ENCODE results near the gene TESPA1. TPM values are rescaled to one million over a fixed set of nuclear protein-coding genes. Genes with fewer than 3 reads are reported as not detected.

Gene TESPA1
- total RNA-seq, 1 donor from 2014 or later: not detected

GRCh38 chr12:54973556-54973955 lies 11.0 kb downstream of the TESPA1 start:
- H3K4me1 Mint-ChIP-seq (ENCODE audit: unreplicated experiment): no peaks in the 10 kb centered on the region
- H3K36me3 Mint-ChIP-seq: no peaks in the 10 kb centered on the region

GRCh38 chr12:54970741-54971140 lies 13.8 kb downstream of the TESPA1 start:
- H3K9me3 Mint-ChIP-seq: no peaks in the 10 kb centered on the region
- peaks cover 21% of the 10 kb centered on the region for H3K27me3 Mint-ChIP-seq
- TF ChIP-seq CTCF (conservative IDR thresholded peaks at IDR 0.05): no peak
- no peaks in the 10 kb centered on the region for H3K4me1 Mint-ChIP-seq (ENCODE audit: unreplicated experiment)
- no peak overlapping the region for H3K27ac Mint-ChIP-seq
- DNase-seq (ENCODE audit: extremely low spot score, unreplicated experiment): no peak
- no peak overlapping the region for H3K4me3 Mint-ChIP-seq
- H3K36me3 Mint-ChIP-seq: no peaks in the 10 kb centered on the region

More at GRCh38 chr12:54973556-54973955, 11.0 kb downstream of the TESPA1 start:
- H3K27ac Mint-ChIP-seq: no peak overlapping the region
- H3K4me3 Mint-ChIP-seq: no peak overlapping the region
- no peak for DNase-seq (ENCODE audit: extremely low spot score, unreplicated experiment)
- peaks cover 18% of the 10 kb centered on the region for H3K27me3 Mint-ChIP-seq
- H3K9me3 Mint-ChIP-seq: no peaks in the 10 kb centered on the region
- TF ChIP-seq CTCF (conservative IDR thresholded peaks at IDR 0.05): no peak

GRCh38 chr12:54968181-54968730 lies 16.3 kb downstream of the TESPA1 start:
- TF ChIP-seq CTCF (conservative IDR thresholded peaks at IDR 0.05): no peak
- Mint-ChIP-seq H3K4me3 (no peak overlapping the region), H3K4me1 (ENCODE audit: unreplicated experiment) (no peaks in the 10 kb centered on the region), H3K27me3 (peaks cover 32% of the 10 kb centered on the region), H3K36me3 (no peaks in the 10 kb centered on the region), H3K27ac (no peak overlapping the region), H3K9me3 (no peaks in the 10 kb centered on the region)
- no peak for DNase-seq (ENCODE audit: extremely low spot score, unreplicated experiment)

- no peak overlapping the region for H3K27ac Mint-ChIP-seq
- no peaks in the 10 kb centered on the region for H3K4me1 Mint-ChIP-seq (ENCODE audit: unreplicated experiment)
- peaks cover 30% of the 10 kb centered on the region for H3K27me3 Mint-ChIP-seq
- TF ChIP-seq CTCF (conservative IDR thresholded peaks at IDR 0.05): no peak
- no peaks in the 10 kb centered on the region for H3K9me3 Mint-ChIP-seq
- H3K36me3 Mint-ChIP-seq: no peaks in the 10 kb centered on the region
- no peak overlapping the region for H3K4me3 Mint-ChIP-seq
- DNase-seq (ENCODE audit: extremely low spot score, unreplicated experiment): no peak
Measured at GRCh38 chr12:54967461-54967860, 17.1 kb downstream of the TESPA1 start.

GRCh38 chr12:54961190-54961589 lies 23.4 kb downstream of the TESPA1 start:
- H3K4me3 Mint-ChIP-seq: no peak overlapping the region
- DNase-seq (ENCODE audit: extremely low spot score, unreplicated experiment): no peak
- no peak for TF ChIP-seq CTCF (conservative IDR thresholded peaks at IDR 0.05)
- no peaks in the 10 kb centered on the region for H3K9me3 Mint-ChIP-seq
- no peaks in the 10 kb centered on the region for H3K36me3 Mint-ChIP-seq
- H3K4me1 Mint-ChIP-seq (ENCODE audit: unreplicated experiment): no peaks in the 10 kb centered on the region
- H3K27ac Mint-ChIP-seq: no peak overlapping the region
- peaks cover 47% of the 10 kb centered on the region for H3K27me3 Mint-ChIP-seq

Measured in type B pancreatic cell (in vitro differentiated cells).